Measurements from ENCODE around the gene NKD1.

Gene NKD1

DNA sequence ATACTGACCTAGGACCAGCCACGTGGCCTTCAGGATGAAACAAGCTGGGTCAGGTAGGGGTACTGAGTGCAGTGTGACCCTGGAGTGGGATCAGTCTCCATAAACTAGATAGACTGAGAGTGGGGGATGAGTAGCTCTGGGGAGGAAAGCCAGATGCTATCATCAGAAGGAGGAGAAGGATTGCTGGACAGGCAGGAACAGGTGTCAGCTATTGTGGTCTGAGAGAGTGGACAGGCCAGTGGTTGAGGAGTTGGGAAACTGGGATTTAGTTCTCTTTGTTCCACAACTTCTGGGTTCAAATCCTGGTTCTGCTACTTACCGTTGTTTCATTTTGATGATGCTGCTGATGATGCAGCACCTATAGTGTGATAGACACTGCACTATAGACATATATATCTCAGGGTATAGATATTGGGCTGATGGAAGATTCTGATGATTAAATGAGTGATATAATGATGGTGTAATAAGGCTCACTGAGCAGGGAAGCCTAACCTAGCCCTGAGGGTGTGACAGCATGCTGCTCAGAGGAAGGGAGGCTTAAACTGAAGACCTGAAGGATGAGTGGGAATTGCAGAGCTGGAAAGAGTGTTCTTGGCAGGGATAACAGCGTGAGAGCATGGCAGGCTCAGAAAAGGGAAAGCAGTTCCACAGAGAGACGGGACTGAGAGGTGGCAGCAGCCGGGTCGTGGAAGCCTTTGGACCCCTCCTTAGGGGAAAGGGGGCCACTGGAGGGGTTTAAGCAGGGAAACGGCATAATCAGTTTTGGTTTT is 66.9 kb downstream of the NKD1 start:
- DNase-seq, result no peak

GRCh38 chr16:50615891-50616290 is 67.7 kb downstream of the NKD1 start:
- no peak for DNase-seq

DNA sequence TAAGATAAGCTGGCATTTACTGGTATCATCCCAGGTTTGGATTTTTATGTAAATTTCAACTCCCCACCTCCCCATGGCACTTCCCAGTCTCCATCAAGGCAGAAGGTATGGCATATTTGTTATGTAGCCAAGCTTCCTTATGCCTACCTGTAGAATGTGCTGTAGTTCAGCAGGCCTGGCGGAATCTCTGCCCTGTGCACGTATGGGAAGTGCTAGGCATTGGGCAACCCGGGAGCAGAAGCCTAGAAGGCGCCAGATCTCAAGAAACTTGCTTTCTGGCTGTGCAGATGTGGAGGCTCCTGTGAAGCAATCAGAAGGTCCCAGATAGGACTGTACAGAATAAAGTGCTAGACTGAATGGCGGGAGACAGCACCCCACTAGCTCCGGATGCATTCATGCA is 68.2 kb downstream of the NKD1 start:
- no peak for DNase-seq

- no peak for DNase-seq
Measured at GRCh38 chr16:50616883-50617645, 68.9 kb downstream of the NKD1 start.

DNA sequence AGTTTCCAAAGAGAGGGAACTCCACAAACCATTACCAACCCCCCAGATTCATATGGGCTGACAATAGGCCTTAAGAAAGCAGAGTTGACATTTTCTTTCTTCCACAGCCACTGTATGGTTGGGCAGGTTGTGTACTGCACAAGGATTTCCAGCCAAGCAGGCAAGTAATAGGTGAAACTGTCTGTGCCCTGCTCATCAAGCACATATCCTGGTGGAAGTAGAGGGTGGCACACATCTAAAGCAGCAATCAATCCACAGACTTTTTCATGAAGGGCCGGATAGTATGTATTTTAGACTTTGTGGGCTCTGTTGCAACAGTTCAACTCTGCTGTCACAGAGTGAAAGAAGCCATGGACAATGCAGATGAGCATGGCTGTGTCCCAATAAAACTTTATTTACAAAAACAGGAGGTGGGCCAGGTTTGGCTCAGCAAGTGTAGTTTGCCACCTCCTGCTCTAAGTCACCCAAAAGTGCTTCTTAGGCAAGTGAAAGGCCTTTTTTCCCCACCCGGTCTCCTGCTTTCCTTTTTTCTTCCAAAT is 69.5 kb downstream of the NKD1 start:
- no peak for DNase-seq

DNA sequence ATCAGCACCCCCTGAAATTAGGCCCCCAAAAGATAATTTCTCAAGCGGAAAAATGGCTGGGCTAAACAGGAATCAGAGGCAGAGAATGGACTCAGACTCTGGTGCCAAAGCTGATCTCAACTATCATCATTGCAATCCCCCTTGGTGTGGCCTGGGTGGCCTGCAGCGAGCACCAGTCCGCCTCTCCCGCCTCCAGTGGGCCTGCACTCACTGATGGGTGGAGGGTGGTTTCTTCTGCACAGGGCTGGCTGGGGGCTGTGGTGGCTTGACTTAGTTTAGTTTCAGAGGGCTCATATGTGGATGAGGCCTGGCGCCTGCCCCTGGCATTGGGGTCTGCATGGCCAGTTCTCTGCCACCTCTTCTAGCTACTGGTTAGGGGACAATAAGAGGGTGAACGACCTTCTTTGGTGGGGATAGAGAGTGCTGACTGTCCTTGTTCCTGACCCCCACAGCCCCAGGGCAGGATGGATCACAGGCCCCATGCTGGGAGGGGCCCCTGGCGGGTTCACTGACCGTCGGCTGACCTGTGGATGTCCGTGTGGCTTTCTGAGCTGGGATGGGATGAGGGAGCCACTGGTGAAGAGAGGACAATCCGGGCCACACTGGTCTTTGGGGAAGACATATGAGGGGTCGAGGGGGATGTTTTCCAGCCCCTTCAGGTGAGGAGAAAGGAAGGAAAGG is 70.2 kb downstream of the NKD1 start:
- DNase-seq, result no peak

- DNase-seq, result no peak
Measured at GRCh38 chr16:50619702-50620491, 71.7 kb downstream of the NKD1 start.

DNA sequence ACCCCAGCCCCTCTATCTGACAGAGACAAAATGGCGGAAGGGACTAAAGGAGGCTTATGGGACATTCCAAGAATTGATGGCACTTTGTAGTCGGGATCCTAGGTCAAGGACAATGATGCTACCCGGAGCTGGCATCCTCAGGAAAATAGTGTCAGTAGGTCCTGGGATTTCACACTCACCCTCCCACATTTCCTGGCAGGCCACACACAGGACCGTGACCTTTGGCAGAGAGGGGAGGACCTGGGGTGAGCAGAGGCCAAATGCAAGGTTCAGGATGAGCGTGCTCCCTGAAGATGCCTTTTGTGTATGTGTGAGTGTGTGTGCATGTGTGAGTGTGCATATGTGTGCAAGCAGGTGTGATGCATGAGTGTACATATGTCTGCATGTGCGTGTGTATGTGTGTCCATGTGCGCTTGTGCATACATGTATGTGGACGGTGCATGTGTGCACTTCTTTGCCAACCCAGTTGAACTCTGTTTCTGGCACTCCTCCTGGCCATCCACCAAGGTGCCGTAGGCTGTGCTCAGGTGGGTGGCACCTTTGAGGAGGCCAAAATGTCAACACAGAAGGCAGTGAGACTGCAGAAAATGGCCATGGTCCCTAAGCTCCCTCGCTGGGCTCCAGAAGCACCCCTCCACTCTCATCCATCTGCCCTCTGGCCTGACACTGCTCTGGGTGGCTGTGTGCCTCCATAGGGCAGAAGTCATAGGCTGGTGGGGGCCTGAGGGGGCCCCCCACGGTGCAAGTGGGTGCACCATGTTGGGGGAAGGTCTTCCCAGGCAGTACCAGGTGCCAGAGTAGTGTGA is 72.7 kb downstream of the NKD1 start:
- DNase-seq, result no peak

DNA sequence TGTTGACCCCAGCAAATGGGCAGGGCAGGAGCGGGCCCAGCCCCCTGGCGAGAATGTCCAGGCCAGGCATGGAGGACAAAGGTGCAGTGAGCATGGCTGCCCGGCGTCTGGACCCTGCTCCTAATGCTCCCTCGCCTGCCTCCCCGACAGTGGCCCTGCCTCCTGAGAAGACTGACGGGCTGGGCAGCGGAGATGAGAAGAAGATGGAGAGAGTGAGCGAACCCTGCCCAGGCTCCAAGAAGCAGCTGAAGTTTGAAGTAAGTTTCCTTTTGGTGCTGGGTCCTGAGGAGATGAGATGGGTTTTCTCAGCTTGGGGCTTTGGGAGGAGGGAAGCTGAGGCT is 73.2 kb downstream of the NKD1 start:
- no peak for DNase-seq

GRCh38 chr16:50622029-50622428 is 73.8 kb downstream of the NKD1 start:
- no peak for DNase-seq

- no peak for DNase-seq
Measured at GRCh38 chr16:50622643-50623369, 74.6 kb downstream of the NKD1 start.

DNA sequence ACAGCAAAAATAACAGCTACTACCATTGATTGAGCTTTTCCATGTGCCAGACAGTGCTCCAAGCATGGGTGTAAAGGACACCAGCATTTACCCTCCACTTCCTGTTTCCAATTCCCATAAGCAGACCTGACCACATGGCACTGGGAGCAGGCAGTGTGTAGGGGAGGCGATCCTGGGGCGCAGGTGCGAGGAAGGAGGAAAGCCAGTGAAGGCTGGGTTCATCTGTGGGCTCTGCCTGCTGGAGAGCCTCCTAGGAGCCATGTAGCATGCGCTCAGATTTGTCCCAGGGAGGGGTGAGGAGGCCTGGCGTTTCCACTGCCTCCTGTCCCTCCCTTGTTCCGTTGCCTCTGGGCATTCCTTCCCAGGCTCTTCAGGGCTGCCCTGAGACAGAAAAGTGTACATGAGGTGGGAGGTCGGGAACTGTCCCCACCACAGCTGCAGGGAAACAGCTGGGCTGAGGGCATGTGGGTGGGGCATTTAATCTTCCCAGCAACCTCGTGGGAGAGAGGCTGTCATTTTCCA is 76.3 kb downstream of the NKD1 start:
- no peak for DNase-seq

- DNase-seq, result no peak
Measured at GRCh38 chr16:50625374-50625773, 77.2 kb downstream of the NKD1 start.

DNA sequence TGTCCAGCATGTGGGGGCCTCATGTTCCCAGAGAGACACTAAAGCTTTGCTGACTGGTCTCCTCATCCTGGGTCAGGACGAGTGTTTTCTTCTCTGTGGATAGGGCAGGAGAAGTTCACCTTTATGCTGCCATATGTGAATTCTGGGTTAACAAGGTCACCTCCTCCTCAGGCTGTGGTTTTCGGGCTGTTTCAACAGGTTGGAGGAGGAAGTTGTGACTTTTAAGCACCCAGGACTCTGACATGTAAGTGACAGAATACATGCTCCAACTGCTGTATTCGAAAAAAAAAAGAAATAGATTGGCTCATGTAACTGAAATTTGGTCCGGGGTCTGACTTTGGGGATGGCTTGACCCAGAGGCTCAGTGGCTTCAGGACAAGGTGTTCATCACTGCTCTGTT is 78.7 kb downstream of the NKD1 start:
- no peak for DNase-seq

DNA sequence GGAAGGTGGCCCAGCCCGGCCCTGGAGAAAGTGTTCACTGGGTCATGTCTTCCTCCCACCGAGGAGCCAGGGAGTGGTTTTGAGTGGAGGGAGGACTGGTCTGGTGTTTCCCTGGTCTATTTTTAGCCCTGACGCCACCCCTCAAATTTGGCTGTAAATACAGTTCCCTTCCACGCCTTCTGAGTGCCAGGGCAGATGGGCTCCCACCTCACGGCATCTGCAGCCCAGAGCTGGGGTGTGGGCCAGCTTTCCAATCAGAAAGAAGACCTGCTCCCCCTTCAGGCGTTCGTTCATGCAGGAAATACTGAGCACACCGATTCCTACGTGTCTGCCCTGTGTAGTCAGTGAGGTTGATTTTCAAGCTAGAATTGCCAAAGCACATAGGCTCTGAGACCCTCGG is 79.2 kb downstream of the NKD1 start:
- DNase-seq, result no peak

DNA sequence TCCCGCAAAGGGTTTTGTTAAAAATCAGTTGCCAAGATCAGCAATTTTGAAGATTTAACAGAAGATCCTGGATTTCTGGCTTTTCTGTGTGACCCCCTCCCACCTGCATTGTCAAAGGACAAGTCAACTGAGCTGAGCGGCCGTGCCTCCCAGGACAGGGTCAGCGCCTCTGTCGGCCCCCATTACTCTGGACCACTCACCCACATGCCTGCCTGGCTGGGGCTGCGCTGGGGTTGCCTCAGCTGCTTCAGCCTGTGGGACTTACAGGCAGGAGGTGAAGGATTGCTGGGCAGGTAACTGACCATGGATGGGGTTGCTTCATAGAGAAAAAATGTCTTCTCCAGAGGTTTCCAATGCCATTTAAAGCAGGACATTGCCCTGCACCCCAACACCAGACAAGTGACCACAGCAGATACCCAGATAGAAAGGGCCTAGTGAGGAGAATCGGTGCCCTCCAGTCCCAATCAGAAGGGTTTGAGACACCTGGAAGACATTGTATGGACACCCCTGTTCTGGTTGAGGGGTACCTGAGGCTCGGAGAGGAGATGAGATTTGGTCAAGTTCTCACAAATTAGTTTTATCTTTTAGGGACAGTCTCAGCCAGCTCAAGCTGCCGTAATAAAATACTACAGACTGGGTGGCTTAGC is 80.1 kb downstream of the NKD1 start:
- DNase-seq, result no peak

DNA sequence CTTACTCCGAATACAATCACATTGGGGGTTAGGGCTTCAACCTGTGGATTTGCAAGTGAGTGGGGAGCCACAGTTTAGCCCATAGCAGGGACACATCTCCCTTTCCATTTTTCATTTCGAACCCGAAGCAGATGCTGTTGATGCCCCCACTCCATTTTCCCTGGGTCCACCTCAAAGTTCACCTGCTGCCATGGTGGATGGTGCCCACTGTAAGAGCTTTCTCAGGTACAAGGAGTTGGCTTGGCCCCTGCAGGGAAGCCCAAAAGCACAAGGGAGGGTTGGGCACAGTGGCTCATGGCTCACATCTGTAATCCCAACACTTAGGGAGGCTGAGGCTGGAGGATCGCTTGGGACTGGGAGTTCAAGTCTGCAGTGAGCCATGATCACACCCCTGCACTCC is 81.1 kb downstream of the NKD1 start:
- no peak for DNase-seq

- no peak for DNase-seq
Measured at GRCh38 chr16:50630394-50631020, 82.3 kb downstream of the NKD1 start.

- no peak for DNase-seq
Measured at GRCh38 chr16:50631249-50631984, 83.2 kb downstream of the NKD1 start.

Data from activated gamma-delta T cell (primary cell).